Testis (tissue), 3 donors: ENCODE results near the gene NIPAL1. TPM values are rescaled to one million over a fixed set of nuclear protein-coding genes. Genes with fewer than 3 reads are reported as not detected.

Source experiments
- DNase-seq: peaks from one replicate; pipeline ENCODE4 v3.0.0-alpha.2; 2019
- H3K27ac ChIP-seq, 2 donors: fragments of 200-600 bp; sonication (generic); one replicate each; pipeline ENCODE4 v1.5.1; 2019
- H3K27me3 ChIP-seq: fragments of 200-600 bp; sonication (generic); one replicate; pipeline ENCODE4 v1.5.1; 2019
- H3K36me3 ChIP-seq: fragments of 200-600 bp; sonication (generic); one replicate; pipeline ENCODE4 v1.5.1; 2017; ENCODE audit warnings: low read depth; ENCODE audit errors: missing control alignments
- H3K4me1 ChIP-seq: fragments of 200-600 bp; sonication (generic); one replicate; pipeline ENCODE4 v1.5.1; 2019
- H3K4me3 ChIP-seq, 2 donors: fragments of 200-600 bp; sonication (generic); one replicate each; pipeline ENCODE4 v1.5.1; 2017 to 2019
- H3K9me3 ChIP-seq: fragments of 200-600 bp; sonication (generic); one replicate; pipeline ENCODE4 v1.5.1; 2017
- POLR2A ChIP-seq: fragments of 450-650 bp; IDR thresholded peaks from one replicate; pipeline ENCODE4 v1.6.1; 2017; ENCODE audit warnings: antibody characterized with exemption, mild to moderate bottlenecking, moderate library complexity
- WGBS, 2 donors: methylation state at CpG; one replicate each; pipeline ENCODE4 v1.1.5; 2018; 5-methylcytosine and 5-hydroxymethylcytosine counted together
- intact Hi-C: fragments of 100-400 bp; cut with DNase I; formaldehyde crosslinking; loops from one replicate; pipeline ENCODE4 v1.15.1; 2023; ENCODE audit warnings: low total_unique reads
- polyA plus RNA-seq: library from polyadenylated mRNA; stranded (reverse); fragments of 350-450 nt; fragmentation: Illumina TruSeq; extraction: RNeasy Lipid Tissue Mini Kit (QIAGEN cat#74804); gene quantifications from one replicate; pipeline ENCODE4 v1.2.3, GENCODE V29; 2014; ENCODE audit warnings: low read depth, low replicate concordance; ENCODE audit not compliant: insufficient read depth
- total RNA-seq, 2 donors: library from RNA; depleted of rRNA; stranded (reverse); fragments of >200 nt; gene quantifications; one replicate each; pipeline ENCODE4 v1.2.3, GENCODE V29; 2016
- TF ChIP-seq, protein P1 (sequence below), 3 experiments: fragments of 450-650 bp in 2 of 3; fragments of 200-600 bp in 1 of 3; sonication (generic) in 1 of 3; IDR thresholded peaks; one replicate each; pipeline ENCODE4 v1.5.1; 2016 to 2019; ENCODE audit warnings: antibody characterized with exemption in 3 of 3, mild to moderate bottlenecking in 2 of 3, moderate library complexity in 1 of 3

NIPAL1 gene
- total and polyA plus RNA-seq, 3 donors from 2014 or later: 0.79 to 3.2 (median 2.3) TPM

DNA sequence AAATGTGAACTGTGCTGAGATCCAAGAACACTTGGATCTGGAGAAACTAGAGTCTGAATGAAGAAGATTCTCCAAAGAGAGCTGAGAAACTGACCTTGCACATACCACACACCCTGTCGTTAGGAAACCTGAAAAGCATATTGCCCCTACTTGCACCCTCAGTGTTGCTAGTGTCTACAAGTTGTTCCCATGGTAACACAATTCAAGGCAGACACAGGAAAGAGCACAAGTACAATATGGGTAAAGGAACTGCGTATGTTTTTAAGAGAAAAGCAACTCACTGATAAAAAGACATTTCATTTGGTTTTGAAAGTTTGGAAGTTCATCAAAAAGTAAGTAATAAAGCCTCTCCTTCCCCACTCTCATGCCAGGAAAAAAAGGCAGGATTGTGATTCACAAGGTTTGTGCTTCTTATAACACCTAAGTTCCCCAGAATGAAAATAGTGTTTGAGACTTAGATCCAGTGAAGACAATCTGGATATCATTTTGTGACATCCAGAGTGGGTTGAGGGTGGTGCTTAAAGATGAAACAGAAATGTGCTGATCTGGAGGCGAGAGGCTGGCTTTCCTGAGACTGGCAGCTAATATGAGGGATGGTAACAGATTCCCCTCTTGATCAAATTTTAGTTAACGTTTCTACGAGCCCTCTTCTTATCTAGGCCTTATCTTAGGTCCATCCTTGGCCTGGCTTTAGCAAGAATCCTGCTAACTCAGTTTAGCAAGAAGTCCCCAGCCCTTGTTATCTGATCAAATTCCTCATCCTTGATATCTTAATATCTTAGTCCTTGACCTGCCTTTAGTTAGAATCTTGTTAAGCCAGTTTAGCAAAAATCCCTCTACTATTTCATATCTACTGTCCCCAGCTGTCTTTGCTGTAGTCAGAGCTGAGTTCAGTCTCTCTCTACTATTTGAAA is 42.3 kb downstream of the NIPAL1 start:
- intact Hi-C loops: no loop called here
- WGBS, 2 donors: 88 to 90% methylated on average over 5 of the region's 5 CpGs

DNA sequence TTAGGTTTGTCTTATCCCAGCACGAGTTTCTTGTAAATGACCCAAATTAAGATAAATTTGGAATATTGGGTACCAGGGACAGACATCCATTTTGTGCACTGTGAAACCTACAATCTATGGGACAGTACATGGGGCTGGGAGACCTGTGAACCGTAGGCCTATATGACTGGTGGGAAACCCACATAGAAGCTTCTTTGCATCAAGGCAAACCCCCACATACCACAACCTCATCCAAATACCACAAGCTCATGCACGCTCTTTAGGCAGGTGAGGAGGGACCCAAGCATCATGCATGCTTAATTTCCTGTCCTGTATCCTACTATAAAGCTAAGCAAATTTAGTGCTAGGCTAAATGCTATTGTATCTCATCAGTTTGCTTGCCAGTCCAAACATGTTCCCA is 47.8 kb downstream of the NIPAL1 start:
- intact Hi-C loops: no loop called here
- Histone ChIP-seq H3K4me1 (no peaks in the 10 kb centered on the region), H3K4me3 (no peak overlapping the region), H3K36me3 (no peaks in the 10 kb centered on the region), H3K27ac (no peak overlapping the region), H3K9me3 (no peaks in the 10 kb centered on the region), H3K27me3 (no peaks in the 10 kb centered on the region)
- TF ChIP-seq POLR2A: no peak
- TF ChIP-seq, protein P1, sequence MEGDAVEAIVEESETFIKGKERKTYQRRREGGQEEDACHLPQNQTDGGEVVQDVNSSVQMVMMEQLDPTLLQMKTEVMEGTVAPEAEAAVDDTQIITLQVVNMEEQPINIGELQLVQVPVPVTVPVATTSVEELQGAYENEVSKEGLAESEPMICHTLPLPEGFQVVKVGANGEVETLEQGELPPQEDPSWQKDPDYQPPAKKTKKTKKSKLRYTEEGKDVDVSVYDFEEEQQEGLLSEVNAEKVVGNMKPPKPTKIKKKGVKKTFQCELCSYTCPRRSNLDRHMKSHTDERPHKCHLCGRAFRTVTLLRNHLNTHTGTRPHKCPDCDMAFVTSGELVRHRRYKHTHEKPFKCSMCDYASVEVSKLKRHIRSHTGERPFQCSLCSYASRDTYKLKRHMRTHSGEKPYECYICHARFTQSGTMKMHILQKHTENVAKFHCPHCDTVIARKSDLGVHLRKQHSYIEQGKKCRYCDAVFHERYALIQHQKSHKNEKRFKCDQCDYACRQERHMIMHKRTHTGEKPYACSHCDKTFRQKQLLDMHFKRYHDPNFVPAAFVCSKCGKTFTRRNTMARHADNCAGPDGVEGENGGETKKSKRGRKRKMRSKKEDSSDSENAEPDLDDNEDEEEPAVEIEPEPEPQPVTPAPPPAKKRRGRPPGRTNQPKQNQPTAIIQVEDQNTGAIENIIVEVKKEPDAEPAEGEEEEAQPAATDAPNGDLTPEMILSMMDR (IDR thresholded peaks at IDR 0.05): no peak
- DNase-seq: no peak
- 88% methylated on average over 3 of the region's 3 CpGs for WGBS, 2 donors

More for the DNA sequence above, 42.3 kb downstream of the NIPAL1 start:
- H3K4me1 ChIP-seq: no peaks in the 10 kb centered on the region
- no peaks in the 10 kb centered on the region for H3K9me3 ChIP-seq
- DNase-seq: no peak
- no peaks in the 10 kb centered on the region for H3K36me3 ChIP-seq
- TF ChIP-seq, protein P1 (IDR thresholded peaks at IDR 0.05): no peak
- no peak for TF ChIP-seq POLR2A
- H3K4me3 ChIP-seq: no peak overlapping the region
- no peak overlapping the region for H3K27ac ChIP-seq
- H3K27me3 ChIP-seq: no peaks in the 10 kb centered on the region

DNA sequence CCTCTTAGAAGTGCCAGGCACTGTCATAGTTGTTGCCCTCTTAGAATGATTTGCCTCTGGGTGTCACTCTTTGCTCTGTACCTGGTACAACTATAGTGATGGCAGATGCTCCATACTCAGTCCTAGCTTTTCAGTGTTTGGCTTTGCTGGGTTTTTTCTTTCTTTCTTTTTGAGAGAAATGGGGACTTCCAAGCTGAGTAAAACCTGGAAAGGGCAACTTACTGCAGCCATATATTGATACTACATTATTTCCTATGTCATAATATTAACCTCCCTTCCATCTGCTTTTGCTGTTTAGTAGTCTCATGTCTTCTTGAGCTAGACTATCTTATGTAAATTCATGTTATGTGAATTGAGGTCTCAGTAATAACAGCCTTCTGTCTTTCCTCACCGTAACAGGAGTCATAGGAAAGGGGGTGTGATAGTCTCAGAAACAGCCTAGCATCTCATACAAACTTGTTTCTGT is 49.0 kb downstream of the NIPAL1 start:
- Histone ChIP-seq H3K27ac (no peak overlapping the region), H3K9me3 (no peaks in the 10 kb centered on the region), H3K36me3 (no peaks in the 10 kb centered on the region), H3K4me3 (no peak overlapping the region), H3K27me3 (no peaks in the 10 kb centered on the region), H3K4me1 (no peaks in the 10 kb centered on the region)
- no peak for DNase-seq
- TF ChIP-seq, protein P1 (IDR thresholded peaks at IDR 0.05): no peak
- TF ChIP-seq POLR2A: no peak
- intact Hi-C loops: no loop called here
- WGBS, 2 donors: 90 to 100% methylated on average over 1 of the region's 1 CpG

DNA sequence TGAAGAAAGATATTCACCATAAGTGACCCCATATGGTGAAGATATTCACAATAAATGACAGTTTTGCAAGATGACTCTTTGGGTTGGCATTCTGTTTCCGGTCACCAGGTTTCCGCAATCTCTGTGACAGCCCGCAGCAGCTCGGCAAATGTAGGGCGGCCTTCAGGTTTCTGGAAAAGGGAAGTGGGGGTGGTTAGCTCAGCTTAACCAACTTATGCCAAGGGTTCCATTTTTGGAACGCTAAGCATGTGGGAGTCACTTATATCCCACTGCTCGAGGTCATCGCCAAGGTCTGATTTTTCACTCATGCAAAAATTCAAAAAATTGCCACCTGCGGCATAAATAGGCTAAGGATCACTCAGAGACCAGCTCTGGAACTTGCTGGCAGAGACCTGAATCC is 51.0 kb downstream of the NIPAL1 start:
- WGBS, 2 donors: 82 to 89% methylated on average over 9 of the region's 9 CpGs
- H3K27me3 ChIP-seq: no peaks in the 10 kb centered on the region
- intact Hi-C loops: no loop called here
- no peak overlapping the region for H3K27ac ChIP-seq
- H3K4me1 ChIP-seq: no peaks in the 10 kb centered on the region
- no peaks in the 10 kb centered on the region for H3K36me3 ChIP-seq
- no peak overlapping the region for H3K4me3 ChIP-seq
- no peak for DNase-seq
- TF ChIP-seq, protein P1 (IDR thresholded peaks at IDR 0.05): no peak
- TF ChIP-seq POLR2A: no peak
- no peaks in the 10 kb centered on the region for H3K9me3 ChIP-seq
